HG03342 (cell line): ENCODE data around the gene C2orf72.

ENCODE experiments used
- ATAC-seq: cut with Tn5 transposase; IDR thresholded peaks from one replicate; pipeline ENCODE4 v1.9.1; 2021; ENCODE audit warnings: mild to moderate bottlenecking, moderate library complexity; ENCODE audit not compliant: unreplicated experiment

C2orf72 gene

DNA sequence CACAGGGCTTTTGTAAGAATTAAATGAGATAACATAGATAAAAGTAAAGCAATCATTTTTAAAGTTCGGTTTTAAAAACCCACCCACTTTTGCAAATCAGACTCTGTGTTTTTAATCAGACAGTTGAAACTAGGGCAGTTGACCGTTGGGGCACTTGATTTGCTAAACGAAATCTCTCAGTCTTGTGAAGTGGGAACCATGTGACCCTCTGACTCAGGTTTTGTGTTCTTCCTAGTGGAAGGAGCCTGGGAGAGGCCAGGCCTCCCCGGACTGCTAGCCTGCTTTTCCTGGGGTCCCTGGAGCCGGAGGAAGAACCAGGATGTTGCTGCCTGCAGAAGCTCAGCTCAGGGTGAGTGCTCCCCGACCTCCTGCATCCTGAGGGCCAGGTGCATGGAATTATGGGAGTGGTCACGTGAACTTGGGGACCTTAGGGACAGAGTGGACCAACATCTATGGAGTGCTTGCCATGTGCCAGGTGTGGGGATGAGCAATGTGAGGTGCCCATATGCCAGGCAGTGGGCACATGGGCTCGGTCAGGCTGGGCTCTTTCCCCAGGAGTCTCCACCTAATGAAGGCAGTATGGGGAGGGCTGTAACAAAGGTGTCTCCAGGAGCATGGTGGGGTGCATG lies 3.9 kb downstream of the C2orf72 start:
- no peak for ATAC-seq

DNA sequence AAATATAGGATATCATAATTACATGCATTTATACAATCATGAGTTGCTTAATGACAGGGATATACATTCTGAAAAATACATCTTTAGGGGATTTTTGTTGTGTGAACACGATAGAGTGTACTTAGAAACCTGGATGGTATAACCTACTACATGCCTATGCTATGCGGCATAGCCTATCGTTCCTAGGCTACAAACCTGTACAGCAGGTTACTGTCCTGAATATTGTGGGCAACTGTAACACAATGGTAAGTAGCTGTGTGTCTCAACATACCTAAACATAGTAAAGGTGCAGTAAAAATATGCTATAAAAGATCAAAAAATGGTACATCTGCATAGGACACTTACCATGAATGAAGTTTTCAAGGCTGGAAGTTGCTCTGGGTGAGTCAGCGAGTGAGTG lies 6.5 kb downstream of the C2orf72 start:
- ATAC-seq = no peak

DNA sequence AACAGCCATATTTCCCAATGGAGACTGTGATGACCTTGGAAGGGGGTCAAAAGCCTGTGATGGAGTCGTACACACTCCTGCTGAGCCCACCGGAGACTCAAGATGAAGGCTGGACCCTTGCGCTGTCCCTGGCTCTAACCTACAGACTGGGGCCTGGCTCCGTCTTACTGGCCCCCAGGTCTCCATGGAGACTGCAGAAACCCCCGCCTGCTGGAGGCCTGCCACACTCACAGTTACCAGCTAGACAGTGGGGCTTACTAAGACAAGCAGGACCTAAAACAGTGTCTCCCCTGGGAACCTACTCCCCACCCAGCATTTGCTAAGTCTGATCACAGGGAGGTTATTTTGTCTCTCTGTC lies 9.6 kb downstream of the C2orf72 start:
- ATAC-seq = no peak

DNA sequence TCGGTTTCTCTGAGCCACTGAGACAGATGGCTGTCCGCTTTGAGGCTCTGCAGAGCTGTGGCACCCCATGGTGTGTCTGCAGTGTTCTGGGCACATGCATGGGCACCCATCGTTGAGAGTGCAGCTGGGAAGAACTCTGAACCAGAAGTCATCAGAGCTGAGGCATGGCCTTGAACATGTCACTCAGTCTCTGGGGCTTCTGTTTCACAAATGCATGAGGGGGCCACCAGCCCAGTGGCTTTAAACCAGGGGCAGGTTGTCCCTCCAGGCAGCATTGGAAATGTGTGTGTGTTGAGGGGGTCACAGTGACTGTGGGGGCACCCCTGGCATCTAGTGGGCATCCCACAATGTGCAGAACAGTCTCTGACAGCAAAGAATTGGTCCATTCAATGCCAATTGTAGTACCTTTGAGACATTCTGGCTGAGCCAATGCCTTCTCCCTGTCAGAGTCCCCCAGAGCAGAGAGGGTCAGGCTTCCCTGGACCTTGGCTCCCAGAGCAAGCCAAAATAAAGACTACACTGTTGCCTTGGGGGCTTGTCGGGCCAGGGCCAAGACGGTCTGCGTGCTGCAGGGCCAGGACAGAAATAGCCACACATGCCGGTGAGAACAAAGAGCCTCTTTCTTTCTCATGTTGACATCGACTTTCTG lies 10.1 kb downstream of the C2orf72 start:
- no peak for ATAC-seq

DNA sequence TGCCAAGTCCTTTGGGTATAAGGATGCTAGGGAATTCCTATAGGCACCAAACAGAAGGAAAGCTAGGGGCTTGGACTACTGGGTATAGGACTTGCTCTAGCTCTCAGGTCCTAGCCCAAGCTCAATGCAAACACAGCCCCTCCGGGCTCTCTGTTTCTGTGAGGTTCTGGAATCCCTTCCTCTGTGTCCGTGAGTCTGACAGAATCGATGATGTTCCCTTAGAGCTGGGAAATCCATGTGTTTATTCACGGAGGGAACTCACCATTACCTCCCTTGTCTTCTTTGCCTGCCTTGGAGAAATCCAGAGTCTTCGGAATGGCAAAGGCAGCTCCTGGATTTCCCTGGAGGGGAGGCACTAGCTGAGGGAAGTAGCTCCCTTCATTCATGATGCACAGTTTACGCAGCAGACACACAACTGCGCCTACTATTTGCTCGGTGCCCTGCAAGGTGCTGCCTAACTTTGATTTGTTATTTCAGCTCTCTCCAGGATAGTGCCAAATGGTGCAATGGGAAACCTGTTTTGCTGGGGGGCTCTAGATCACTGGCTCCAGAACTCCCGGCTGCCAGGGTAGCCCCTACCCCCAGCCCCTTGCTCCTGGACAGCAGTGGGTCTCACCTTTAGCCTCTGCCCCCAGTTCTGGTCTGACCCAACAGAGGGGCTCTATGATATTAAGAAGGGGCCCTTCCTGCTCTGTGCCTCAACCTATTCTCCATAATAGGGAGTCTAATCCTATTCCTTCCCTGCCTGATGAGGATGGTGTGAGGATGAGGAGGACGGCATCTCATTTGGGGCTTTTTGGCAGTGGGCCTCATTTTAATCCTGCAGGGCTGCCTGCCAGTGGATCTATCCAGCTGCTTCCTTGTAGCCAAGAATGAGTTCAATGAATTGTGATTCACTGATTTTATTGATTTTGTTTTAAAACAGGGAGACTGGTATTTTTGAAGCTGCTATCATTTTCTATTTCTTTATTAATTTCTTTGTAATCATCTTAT lies 10.9 kb downstream of the C2orf72 start:
- ATAC-seq = no peak

DNA sequence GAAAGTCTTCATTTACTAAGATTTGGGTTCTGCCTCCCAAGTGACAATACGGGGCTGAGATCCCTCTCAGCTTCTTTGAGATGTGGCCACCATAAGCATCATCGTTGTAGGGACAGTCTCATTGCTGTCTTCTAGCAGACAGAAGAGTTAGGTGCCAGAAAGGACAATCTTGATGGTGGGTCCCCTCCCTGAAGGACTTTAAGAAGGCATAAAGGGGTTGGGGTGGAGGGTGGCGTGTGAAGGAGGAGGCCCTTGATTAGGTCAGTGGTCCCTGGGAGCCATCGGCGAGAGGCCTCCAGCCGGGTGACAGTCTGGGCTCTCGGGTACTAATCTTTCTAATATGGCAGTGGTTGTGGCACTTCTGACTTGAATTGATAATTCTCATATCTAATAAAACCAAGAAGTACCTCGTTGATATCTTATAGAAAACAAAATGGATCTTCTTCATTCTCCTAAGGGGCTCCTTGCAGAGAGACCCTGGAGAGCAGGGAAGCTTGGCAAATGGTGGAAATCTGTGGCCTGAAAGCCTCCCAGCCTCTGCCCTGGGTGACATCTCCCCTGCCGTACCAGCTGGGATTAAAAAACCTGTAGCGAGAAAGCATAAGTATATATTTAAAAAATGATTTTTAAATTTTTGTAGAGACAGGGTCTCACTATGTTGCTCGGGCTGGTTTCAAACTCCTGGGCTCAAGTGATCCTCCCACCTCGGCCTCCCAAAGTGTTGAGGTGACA lies 12.1 kb downstream of the C2orf72 start:
- ATAC-seq = no peak

DNA sequence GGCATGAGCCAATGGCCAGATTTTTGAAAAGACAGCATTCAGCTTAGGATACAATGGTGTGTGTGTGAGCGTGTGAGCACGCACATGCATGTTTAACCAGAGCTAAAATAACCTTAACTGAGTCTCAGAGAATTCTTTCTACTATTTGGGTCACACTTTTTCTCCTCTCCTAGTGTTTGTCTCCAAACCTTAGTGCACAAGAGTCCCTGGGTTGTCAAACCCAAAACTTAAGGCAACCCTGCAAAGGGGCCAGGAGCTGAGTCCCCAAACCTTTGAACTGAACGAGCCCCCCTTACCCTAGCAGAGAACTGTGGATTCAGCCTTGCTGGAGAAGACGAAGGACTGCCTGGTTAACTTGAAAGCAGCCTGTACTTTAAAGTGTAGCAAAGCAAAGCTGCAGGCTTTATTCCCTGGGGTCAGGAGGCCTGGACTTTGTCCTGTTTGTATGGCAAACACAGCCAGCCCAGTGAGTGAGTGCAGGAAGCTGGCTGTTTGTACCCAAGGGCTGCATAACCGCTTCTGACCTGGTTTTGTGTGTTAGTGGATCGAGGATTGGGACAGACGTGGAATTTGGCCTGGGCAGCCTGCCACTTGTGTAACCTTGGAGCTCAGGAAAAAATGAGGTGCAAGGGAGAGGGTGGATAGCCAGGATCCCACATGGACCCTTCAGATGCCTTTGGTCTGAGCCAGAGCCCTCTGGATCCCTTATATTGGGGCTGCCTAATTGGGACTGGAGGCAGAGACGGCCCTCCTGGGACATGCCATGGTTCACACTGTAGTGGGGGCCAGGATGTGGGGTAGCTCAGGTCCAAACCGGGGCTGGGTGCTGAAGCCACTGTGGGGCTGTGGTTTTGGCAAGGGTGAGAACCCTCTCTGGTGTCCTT lies 12.9 kb downstream of the C2orf72 start:
- no peak for ATAC-seq

DNA sequence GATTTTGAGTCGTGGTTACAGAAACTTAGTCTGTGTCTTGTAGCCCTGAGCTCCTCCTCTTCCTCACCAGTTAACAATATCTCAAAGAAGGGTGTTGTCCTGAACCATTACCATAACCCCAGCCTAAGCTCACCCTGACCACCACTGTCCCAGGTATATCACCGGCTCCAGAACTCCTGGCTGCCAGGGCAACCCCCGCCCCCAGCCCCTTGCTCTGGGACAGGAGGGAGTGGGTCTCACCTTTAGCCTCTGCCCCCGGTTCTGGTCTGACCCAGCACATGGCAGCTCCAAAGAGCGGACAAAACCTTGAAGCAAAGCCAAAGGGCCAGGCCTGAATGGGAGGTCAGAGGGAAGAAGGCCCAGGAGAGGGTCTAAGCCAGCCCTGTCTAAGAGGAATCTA lies 13.8 kb downstream of the C2orf72 start:
- ATAC-seq = no peak

DNA sequence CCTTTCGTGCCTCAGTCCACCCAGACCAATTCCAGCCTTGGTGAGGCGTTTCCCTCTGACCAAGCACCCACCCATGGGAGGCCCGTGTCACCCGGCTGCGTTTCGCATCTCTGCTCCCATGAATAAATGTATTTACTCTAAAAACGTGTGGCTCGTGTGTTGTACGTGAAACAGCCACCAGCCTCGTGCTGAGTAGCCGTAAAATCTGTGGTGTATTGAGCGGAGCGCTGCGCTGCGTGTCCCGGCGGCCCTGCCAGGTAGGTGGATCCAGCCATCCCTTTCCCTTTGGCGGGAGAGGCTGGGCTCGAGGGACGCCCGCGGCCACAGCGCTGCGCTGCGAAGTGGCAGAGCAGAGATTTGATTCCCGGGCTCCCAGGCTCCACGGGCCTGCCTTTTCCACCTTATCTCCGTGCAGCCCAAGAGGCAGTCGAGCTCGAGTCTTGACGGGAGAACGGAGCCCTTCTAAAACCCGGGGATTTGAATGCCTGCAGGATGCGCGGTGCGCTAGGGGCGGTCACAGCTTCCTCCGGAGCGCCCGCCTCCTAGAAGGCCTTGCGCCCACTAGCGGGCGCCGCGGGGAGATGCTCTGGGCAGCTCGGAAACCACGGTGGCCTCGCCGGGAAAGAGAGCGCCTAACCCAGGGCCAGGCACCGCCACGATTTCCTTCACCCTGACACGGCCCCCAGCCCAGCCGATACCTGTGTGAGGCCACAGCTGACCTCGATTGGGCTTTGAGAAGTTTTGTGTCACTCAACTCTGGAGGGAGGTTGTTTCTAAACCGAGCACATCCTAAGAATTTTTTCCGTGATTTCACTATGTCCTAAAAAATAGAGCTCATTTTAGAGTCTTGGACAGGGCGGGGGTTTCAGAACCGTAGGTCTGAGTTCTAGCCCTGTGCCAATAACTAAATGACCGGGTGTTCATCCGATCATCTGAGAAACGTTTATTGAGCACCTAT lies 15.4 kb downstream of the C2orf72 start:
- peak; percentile 60 for ATAC-seq

DNA sequence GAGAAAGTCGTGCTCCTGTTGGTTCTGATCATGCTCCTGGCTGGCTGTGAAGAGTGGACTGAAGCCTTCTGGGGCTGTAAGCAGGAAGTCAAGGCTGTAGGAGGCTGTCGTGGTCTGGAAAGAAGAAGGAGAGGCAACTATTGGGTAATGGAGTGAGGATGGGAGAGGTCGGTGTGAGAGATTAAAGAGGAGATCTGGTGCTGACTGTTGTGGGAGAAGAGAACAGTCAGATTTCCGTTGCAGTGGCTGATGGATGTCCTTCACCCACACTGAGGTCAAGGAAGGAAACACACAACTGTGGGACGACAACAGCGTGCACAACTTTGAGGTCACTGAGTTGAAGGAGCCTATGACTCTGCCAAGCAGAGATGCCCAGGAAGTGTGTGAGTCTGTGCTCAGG lies 16.5 kb downstream of the C2orf72 start:
- ATAC-seq = no peak

DNA sequence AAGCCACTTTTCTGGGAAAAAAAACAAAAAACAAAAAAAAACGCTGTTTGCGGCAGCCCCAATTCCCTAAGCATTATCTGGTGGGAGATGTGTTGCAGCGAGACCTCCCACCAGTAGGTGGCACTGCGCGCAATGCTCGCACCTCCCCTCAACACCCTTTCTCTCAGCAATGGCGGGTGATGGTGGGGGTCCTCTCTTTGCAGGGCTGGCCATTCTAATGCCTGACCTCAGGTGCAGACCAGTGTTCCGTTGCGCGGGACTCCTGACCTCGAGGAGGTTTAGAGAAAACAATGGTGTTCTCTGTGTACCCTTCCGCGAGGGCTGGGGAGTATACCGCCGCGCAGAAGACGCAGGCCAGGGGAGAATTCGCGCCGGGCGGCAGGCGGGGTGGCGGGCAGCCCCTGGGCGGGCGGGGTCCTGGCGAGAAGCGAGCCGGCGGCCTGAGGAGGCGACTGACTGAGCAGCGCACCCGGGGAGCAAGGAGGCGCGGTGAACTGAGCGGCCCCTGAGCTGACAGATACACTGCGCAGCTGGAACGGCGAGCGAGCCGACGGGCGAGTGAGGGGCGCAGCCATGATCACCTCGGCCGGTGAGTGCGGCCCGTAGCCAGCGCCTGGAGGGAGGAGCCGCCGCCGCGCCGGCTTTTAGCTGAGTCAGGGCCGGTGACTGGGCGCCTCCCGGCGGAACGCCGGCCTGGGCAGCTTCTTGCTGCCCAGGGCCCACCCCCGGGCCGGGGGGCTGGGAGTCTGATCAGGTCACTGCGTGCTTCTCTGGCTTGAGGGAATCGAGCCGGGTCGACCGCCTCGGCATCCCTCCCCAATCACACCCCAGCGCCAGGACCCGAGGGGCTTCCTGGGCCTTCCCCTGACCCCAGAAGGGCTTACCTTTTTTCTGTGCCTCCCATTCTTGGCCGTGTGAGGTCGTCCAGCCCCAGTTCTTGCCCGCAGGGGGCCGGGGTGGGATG lies 19.4 kb downstream of the C2orf72 start, which contains the start of gene PSMD1:
PSMD1 (plus strand) TSS at position 415 of the 964 bp plus-strand sequence; CDS start at position 574, 159 bp downstream.
- peak; percentile 70 for ATAC-seq

DNA sequence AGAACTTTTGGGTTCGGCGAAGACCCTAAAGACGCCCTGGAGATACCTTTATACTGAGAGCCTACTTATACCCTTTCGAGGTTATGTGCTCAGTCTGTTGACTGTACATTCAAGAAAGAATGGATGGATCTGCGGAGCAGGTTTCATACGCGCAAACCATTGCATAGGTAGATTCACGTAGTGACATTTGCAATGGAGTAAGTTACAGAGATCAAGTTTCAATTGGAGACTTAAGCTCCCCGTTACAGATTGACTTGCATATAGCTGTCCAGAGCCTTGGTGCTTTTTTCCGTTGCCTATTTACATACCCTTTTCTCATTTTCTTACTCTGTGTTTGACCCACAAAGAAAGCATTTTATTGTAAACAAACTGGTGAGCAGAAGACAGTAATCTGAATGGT lies 20.3 kb downstream of the C2orf72 start:
- ATAC-seq = no peak

DNA sequence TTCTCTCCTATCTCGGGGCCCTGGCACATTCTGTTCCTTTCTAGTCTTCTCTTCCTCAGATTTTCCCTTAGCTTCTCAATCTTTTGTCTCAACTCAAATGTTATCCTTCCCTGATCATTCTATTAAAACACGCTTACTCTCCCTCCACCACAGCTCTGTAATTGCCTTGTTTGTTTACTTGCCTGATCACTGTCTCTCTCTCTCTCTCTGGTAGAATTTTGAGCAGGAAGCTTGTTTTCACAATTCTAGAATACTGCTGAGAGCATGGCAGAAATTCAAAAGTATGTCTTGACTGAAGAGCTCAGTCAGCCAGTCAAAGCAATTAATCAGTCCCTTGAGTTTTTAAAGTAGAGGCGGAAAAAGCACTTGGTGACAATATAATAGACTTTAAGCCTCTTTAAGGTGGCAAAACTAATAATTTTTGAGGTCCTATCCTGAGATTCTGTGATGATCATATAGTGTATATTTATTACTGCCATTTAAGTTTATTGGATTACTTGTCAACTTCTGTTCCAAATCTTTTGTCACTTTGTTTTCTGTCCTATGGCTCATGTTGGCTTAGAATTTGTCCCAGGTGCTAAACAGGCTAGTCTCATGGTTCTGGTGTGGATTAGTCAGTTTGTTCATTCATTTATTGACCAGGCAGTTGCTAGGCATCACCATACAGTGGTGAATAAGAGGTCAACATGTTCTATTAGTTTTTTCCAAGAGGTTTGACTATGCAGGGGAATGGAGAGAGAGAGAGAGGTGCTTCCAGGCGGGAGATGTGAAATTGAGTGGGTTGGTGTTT lies 21.6 kb downstream of the C2orf72 start:
- ATAC-seq = no peak

DNA sequence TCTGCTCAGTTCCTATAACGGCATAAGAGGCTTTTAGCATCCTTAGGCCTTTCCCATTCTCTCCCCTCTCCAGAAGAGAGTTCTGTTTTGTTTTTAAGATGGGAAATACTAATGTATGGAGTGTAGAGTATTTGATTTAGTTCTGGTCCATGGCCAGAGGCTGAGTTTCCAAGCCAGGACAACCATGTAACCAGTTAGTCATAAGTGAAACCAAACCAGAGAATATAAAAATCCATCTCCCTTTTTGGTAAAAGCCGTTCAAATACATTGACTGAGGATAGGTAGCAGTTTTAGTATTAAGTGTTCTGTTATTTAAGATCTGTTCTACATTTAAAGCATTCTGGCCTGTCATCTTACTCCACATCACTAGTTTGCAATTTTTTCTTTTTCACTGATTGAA lies 22.4 kb downstream of the C2orf72 start:
- ATAC-seq = no peak

DNA sequence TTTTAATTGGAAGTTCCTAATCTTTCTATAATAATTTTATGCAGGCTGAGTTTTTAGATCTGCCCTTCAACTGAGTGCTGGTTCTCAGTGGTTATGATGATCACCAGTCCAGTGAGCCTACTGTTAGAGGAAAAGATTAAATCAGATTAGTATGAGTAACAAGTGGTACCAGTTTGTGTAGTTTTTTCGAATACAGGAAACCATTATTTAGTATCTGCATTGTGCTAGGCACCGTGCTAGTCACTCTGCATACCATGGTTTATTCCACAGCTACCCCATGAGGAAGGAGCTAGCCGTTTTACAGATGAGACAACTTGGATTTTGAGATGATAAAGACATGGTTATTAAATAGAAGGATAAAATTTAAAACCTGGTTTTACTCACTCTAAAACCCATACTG lies 25.5 kb downstream of the C2orf72 start:
- no peak for ATAC-seq

DNA sequence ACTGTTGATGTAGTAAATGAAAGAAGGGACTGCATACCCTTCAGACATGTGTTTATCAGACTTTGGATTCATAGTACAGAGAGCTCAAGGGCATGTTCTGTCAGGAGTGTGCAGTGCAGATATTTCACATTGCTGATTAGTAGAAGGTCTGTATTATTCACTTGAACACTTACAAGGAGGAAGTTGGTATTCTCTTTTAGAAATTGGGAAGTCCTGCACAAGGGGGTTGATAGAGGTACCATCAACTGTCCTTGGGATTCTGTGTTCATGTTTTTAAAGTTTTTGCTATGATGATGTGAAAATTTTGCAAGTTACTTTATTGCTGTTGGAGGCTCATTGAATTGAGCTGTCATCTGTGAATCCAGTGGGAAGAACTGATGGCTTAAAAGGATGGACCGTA lies 26.0 kb downstream of the C2orf72 start:
- ATAC-seq = no peak

DNA sequence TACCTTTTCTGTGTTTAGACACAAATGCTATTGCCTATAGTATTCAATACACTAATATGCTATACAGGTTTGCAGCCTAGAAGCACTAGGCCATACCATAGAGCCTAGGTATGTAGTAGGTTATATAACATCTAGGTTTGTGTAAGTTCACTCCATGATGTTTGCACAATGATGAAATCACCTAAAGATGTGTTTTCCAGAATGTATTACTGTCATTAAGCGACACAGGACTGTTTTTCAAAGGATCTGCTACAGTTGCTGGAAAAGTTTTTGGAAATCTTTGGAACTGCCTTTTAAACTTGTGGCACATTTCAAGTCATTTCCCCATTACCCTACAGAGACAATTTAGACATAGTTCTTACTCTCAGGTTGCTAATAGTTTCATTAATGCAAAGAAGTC lies 28.6 kb downstream of the C2orf72 start:
- ATAC-seq = no peak
